OCI-LY7 (cell line): ENCODE data around the gene HOOK2. TPM values are rescaled to one million over a fixed set of nuclear protein-coding genes. Genes with fewer than 3 reads are reported as not detected.
A peak's percentile ranks its signal among the peaks of the same experiment; 100 is the strongest.

Experiments used
- BruUV-seq: library from RNA; stranded (reverse); fragments of 400-500 nt; replicated peaks from 2 replicates; lab custom pipeline; 2021; lab: Mats Ljungman, UMichigan
- CTCF ChIA-PET: fragments of 300-600 bp; sonication (Branson Sonifier 250); formaldehyde crosslinking; loops from one replicate; lab custom pipeline; 2022; ENCODE audit warnings: antibody characterized with exemption; ENCODE audit not compliant: unreplicated experiment; lab: Charles Lee
- POLR2A ChIA-PET: fragments of 300-600 bp; sonication (Branson Sonifier 250); formaldehyde crosslinking; loops from one replicate; lab custom pipeline; 2022; ENCODE audit warnings: antibody characterized with exemption; lab: Charles Lee
- DNase-seq: peaks from one replicate; pipeline ENCODE4 v3.0.0-alpha.2; 2015; ENCODE audit warnings: low spot score
- H2AFZ ChIP-seq: fragments of 200-600 bp; sonication (generic), shearing (Covaris generic); 2 replicates; pipeline ENCODE4 v1.6.1; 2014; ENCODE audit warnings: mild to moderate bottlenecking, antibody characterized with exemption, low read length, moderate library complexity
- H3K27ac ChIP-seq: fragments of 200-600 bp; sonication (generic); 2 replicates; pipeline ENCODE4 v1.5.1; 2014; ENCODE audit warnings: mixed run types, low read depth, mild to moderate bottlenecking, moderate library complexity, low read length, inconsistent platforms; ENCODE audit not compliant: poor library complexity, severe bottlenecking
- H3K36me3 ChIP-seq: fragments of 200-600 bp; sonication (generic); 2 replicates; pipeline ENCODE4 v1.6.1; 2014; ENCODE audit warnings: mild to moderate bottlenecking, antibody characterized with exemption, low read length, moderate library complexity, mixed read lengths; ENCODE audit not compliant: insufficient read depth
- H3K4me1 ChIP-seq: fragments of 200-600 bp; sonication (generic); 2 replicates; pipeline ENCODE4 v1.5.1; 2014; ENCODE audit warnings: mild to moderate bottlenecking, low read length; ENCODE audit not compliant: insufficient read depth, poor library complexity, severe bottlenecking
- H3K4me2 ChIP-seq: fragments of 200-600 bp; sonication (generic); 2 replicates; pipeline ENCODE4 v1.6.1; 2014; ENCODE audit warnings: mild to moderate bottlenecking, low read length
- H3K4me3 ChIP-seq: fragments of 200-600 bp; sonication (generic); 2 replicates; pipeline ENCODE4 v1.5.1; 2014; ENCODE audit warnings: mild to moderate bottlenecking, low read depth, low read length; ENCODE audit not compliant: poor library complexity, severe bottlenecking
- H3K79me2 ChIP-seq: fragments of 200-600 bp; sonication (generic); 2 replicates; pipeline ENCODE4 v1.6.1; 2016; ENCODE audit warnings: low read depth, mild to moderate bottlenecking, low read length, moderate library complexity, mixed read lengths; ENCODE audit not compliant: insufficient read depth
- H3K9me2 ChIP-seq: fragments of 200-600 bp; sonication (generic); 2 replicates; pipeline ENCODE4 v1.6.1; 2016; ENCODE audit warnings: mild to moderate bottlenecking, low read length, mixed read lengths; ENCODE audit not compliant: insufficient read depth
- H3K9me3 ChIP-seq: fragments of 200-600 bp; sonication (generic); 2 replicates; pipeline ENCODE4 v1.6.1; 2014; ENCODE audit warnings: mild to moderate bottlenecking, mixed run types, low read length, mixed read lengths
- H4K20me1 ChIP-seq: fragments of 200-600 bp; sonication (generic); 2 replicates; pipeline ENCODE4 v1.6.1; 2014; ENCODE audit warnings: mild to moderate bottlenecking, antibody characterized with exemption, low read length, moderate library complexity, mixed read lengths; ENCODE audit not compliant: insufficient read depth
- EZH2phosphoT487 ChIP-seq: fragments of 200-600 bp; sonication (generic); IDR thresholded peaks from 2 replicates; pipeline ENCODE4 v1.6.1; 2018; ENCODE audit warnings: low read depth, borderline replicate concordance, mild to moderate bottlenecking, mixed run types, antibody characterized with exemption, low read length, moderate library complexity, mixed read lengths
- intact Hi-C: fragments of 100-400 bp; cut with micrococcal nuclease; formaldehyde crosslinking; loops from one replicate; pipeline ENCODE4 v1.10.0; 2022; ENCODE audit not compliant: unreplicated experiment
- total RNA-seq, 2 experiments: library from RNA; depleted of rRNA in 1 of 2; stranded (reverse); fragments of >200 nt in 1 of 2; shearing (Covaris generic) in 1 of 2; gene quantifications; 2 replicates each; pipeline ENCODE4 v1.2.3, GENCODE V29; 2014 to 2022
- TF ChIP-seq, protein P1 (sequence below): fragments of 200-600 bp; sonication (generic); conservative IDR thresholded peaks from 2 replicates; pipeline ENCODE4 v1.5.1; 2014; ENCODE audit warnings: mild to moderate bottlenecking, antibody characterized with exemption, low read length, moderate library complexity, mixed read lengths

HOOK2 gene
- total RNA-seq, 2 experiments from 2014 or later, result 9.1 to 28.8 TPM

GRCh38 chr19:12783291-12783848 is 8.0 kb upstream of the HOOK2 start:
- intact Hi-C loops, result no loop called here
- DNase-seq, result no peak
- no peaks in the 10 kb centered on the region for H3K36me3 ChIP-seq
- H3K4me1 ChIP-seq, result peaks cover 67% of the 10 kb centered on the region
- no peaks in the 10 kb centered on the region for H3K79me2 ChIP-seq
- H4K20me1 ChIP-seq, result no peaks in the 10 kb centered on the region
- POLR2A ChIA-PET, result interaction anchor here (0.7 to 1.0 kb wide), 2 partner anchors 8 to 10 kb away, joined by 4 to 5 read pairs; partner anchors contain the start of gene JUNB
- TF ChIP-seq EZH2phosphoT487, result no peak
- TF ChIP-seq, protein P1, sequence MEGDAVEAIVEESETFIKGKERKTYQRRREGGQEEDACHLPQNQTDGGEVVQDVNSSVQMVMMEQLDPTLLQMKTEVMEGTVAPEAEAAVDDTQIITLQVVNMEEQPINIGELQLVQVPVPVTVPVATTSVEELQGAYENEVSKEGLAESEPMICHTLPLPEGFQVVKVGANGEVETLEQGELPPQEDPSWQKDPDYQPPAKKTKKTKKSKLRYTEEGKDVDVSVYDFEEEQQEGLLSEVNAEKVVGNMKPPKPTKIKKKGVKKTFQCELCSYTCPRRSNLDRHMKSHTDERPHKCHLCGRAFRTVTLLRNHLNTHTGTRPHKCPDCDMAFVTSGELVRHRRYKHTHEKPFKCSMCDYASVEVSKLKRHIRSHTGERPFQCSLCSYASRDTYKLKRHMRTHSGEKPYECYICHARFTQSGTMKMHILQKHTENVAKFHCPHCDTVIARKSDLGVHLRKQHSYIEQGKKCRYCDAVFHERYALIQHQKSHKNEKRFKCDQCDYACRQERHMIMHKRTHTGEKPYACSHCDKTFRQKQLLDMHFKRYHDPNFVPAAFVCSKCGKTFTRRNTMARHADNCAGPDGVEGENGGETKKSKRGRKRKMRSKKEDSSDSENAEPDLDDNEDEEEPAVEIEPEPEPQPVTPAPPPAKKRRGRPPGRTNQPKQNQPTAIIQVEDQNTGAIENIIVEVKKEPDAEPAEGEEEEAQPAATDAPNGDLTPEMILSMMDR, result no peak
- BruUV-seq, result no TSS peak
- peak overlapping the region; percentile 62 for H3K4me3 ChIP-seq
- CTCF ChIA-PET, result interaction anchor here (1.0 kb wide), 1 partner anchor 10 kb away, joined by 3 read pairs; no protein-coding TSS in a partner anchor
- H3K27ac ChIP-seq, result peak overlapping the region; percentile 27
- peak overlapping the region; percentile 63; the same call in 1 of the 2 replicates for H2AFZ ChIP-seq
- peak overlapping the region; percentile 67 for H3K4me2 ChIP-seq
- no peaks in the 10 kb centered on the region for H3K9me3 ChIP-seq
- no peaks in the 10 kb centered on the region for H3K9me2 ChIP-seq

DNA sequence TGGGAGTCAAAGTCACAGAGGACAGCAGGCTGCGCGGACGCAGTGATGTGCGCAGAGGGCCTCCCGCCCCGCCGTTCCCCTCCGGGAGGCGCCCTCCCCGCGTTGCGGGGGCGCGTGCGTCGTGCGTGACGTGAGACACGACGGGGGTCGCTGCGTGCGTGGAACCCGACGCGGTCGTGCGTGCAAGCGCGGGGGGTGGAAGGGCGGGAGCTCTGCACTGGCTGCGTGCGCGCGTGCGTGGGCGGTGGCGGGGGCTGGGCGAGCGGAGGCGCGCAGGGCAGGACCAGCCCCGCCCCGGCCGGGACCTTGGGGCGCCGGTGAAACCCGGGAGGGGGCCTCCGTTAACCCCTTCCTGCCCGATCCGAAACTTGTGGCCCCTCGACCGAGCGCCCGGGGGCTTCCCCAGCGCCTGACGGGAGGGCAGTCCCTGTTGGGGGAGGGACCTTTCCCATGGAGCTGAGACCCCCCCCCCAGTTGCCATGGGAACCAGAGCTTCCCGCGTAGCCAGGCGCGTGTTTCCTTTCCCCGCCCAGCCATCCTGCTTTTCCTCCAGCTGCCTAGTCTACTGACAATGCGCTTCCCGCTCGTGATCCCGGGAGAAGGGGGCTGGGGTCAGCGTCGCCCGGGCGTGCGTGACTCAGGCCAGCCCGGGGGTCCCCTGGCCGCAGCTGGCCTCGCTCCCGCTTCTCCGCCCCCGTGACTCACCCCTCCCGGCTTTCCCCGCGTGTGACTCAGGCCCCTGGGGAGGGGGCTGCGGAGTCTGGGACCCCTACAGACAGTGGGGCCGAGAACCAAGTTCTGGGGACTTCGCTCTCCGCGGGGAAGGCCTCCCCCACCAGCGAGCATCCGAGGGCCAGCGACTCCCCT is 7.3 kb upstream of the HOOK2 start:
- intact Hi-C loops, result no loop called here
- ChIA-PET POLR2A (interaction anchor here (0.9 to 1.0 kb wide), 2 partner anchors 9 to 61 kb away, joined by 3 to 5 read pairs; partner anchors contain the start of gene JUNB), CTCF (interaction anchor here (1.0 kb wide), 1 partner anchor 10 kb away, joined by 3 read pairs; no protein-coding TSS in a partner anchor)
- H3K36me3 ChIP-seq, result no peaks in the 10 kb centered on the region
- TF ChIP-seq, protein P1, result 0 out of 2 replicates have a peak, but pooled peaks have one; percentile 17
- no peak for TF ChIP-seq EZH2phosphoT487
- peak overlapping the region; percentile 62 for H3K4me3 ChIP-seq
- peak; percentile 54 for DNase-seq
- no TSS peak for BruUV-seq
- H3K4me1 ChIP-seq, result peaks cover 73% of the 10 kb centered on the region
- no peaks in the 10 kb centered on the region for H3K79me2 ChIP-seq
- peak overlapping the region; percentile 22 for H3K27ac ChIP-seq
- H3K4me2 ChIP-seq, result peak overlapping the region; percentile 67
- no peaks in the 10 kb centered on the region for H4K20me1 ChIP-seq
- H3K9me3 ChIP-seq, result no peaks in the 10 kb centered on the region
- H3K9me2 ChIP-seq, result no peaks in the 10 kb centered on the region
- peak overlapping the region; percentile 63 for H2AFZ ChIP-seq
